Measurements from ENCODE around the gene TMEM270. TPM values are rescaled to one million over a fixed set of nuclear protein-coding genes. Genes with fewer than 3 reads are reported as not detected.
"Not testable (repeated sequence)": the region's sequence is repeated elsewhere in the genome, so short reads cannot be mapped to it uniquely, and the experiment has no call there.

The TMEM270 gene
- total RNA-seq, 4 donors from 2014 or later = not detected

DNA sequence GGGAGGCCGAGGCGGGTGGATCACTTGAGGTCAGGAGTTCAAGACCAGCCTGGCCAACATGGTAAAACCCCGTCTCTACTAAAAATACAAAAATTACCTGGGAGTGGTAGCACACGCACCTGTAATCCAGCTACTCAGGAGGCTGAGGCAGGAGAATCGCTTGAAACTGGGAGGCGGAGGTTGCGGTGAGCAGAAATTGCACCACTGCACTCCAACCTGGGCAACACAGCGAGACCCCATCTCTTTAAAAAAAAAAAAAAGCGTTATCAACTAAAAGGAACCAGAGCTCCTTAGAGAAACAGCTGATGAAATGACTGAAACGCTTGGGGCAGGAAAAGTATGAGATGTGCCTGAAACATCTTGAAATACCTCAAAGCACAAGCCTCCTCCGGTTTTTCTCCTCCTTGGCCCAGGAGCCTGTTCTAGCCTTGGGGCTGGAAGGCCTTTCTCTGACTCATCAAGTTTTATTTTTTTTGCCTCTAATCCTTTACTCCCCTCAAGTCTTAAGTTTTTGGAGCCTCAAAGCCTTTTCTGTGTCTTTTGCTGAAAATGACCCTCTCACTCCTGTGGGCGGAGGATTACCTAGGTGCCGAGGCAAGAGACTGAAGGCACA is 16.0 kb upstream of the TMEM270 start:
- DNase-seq (no peak), ATAC-seq (no peak)
- intact Hi-C loops (cut with DNase I; ENCODE audit: low total_unique reads) (loop anchor here (5.0 to 10.0 kb wide), 2 partner anchors 108 to 220 kb away; partner anchors contain the start of genes ABHD11 and MLXIPL), in situ Hi-C loops (cut with MboI; ENCODE audit: low sequenced_read_pairs in 4 of 4) (no loop called here)
- no peaks in the 10 kb centered on the region for H3K27me3 ChIP-seq
- no peaks in the 10 kb centered on the region for H3K9me3 ChIP-seq
- no peak overlapping the region for H3K4me3 ChIP-seq
- H3K27ac ChIP-seq = no peak overlapping the region
- TF ChIP-seq, protein P1, sequence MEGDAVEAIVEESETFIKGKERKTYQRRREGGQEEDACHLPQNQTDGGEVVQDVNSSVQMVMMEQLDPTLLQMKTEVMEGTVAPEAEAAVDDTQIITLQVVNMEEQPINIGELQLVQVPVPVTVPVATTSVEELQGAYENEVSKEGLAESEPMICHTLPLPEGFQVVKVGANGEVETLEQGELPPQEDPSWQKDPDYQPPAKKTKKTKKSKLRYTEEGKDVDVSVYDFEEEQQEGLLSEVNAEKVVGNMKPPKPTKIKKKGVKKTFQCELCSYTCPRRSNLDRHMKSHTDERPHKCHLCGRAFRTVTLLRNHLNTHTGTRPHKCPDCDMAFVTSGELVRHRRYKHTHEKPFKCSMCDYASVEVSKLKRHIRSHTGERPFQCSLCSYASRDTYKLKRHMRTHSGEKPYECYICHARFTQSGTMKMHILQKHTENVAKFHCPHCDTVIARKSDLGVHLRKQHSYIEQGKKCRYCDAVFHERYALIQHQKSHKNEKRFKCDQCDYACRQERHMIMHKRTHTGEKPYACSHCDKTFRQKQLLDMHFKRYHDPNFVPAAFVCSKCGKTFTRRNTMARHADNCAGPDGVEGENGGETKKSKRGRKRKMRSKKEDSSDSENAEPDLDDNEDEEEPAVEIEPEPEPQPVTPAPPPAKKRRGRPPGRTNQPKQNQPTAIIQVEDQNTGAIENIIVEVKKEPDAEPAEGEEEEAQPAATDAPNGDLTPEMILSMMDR (IDR thresholded peaks at IDR 0.05 in 4 of 5, conservative IDR thresholded peaks at IDR 0.05 in 1 of 5) = no peak
- TF ChIP-seq POLR2A (IDR thresholded peaks at IDR 0.05) = no peak
- H3K4me1 ChIP-seq = peaks cover 6 to 7% of the 10 kb centered on the region in 2 donors
- no peaks in the 10 kb centered on the region for H3K36me3 ChIP-seq

DNA sequence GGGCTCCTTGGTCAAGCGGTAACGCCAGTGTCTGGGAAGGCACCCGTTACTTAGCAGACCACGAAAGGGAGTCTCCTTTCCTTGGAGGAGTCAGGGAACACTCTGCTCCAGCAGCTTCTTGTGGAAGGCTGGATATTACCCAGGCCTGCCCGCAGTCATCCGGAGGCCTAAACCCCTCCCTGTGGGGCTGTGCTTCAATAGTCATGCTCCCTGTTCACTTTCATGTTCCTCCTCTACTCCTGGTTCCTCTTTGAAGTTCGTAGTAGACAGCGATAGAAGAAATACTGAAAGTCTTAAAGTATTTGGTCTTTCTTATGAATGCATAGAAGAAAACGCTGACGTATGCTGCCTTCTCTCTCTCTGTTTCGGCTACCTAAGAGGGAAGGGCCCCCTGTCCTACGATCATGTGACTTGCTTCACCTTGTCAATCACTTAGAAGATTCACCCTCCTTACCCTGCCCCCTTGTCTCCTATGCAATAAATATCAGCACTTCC is 15.2 kb upstream of the TMEM270 start:
- in situ Hi-C loops (cut with MboI; ENCODE audit: low sequenced_read_pairs in 4 of 4); H3K4me3 ChIP-seq; H3K27me3 ChIP-seq; H3K4me1 ChIP-seq; H3K36me3 ChIP-seq; DNase-seq; H3K27ac ChIP-seq; H3K9me3 ChIP-seq; ATAC-seq: not testable (repeated sequence)
- intact Hi-C loops (cut with DNase I; ENCODE audit: low total_unique reads) = loop anchor here (10.0 kb wide), 1 partner anchor 221 kb away; the partner anchor contains the start of gene MLXIPL

DNA sequence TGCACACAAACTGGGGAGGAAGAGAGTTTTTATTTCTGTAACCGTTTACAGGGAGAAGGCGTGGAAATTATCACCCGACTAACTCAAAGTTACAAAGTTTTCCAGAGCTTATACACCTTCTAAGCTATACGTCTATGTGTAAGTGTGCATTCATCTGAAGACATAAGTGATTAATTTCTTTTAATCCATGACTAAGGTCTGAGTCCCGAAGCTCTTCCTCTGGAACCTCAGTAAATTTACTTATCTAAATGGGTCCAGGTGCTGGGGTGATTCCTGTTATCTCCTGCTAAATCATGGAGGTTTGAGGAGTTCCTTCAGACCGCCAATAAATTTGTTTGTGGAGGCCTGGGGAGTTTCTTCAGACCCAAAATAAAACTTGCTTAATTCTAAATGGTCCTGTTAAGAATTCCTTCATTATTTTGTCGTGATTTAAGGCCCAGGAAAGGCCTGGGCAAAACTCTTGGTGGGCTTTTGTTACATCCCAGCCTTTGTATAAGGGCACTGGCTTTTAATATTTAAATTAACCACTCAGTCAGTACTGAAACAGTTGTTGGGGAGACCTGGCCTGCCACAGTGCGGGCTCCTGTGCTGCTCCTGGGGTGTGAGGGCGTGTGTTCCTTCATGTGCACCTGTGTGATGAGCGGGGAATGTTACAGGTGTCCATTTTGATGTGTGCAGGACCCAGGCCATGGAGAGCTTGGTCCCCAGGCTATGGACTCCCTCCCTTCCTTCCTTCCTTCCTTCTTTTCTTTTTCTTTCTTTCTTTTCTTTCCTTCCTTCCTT is 12.8 kb upstream of the TMEM270 start:
- Histone ChIP-seq H3K4me3 (no peak overlapping the region), H3K27me3 (no peaks in the 10 kb centered on the region), H3K9me3 (no peaks in the 10 kb centered on the region), H3K36me3 (no peaks in the 10 kb centered on the region), H3K27ac (no peak overlapping the region), H3K4me1 (no peaks in the 10 kb centered on the region)
- DNase-seq = no peak
- intact Hi-C loops (cut with DNase I; ENCODE audit: low total_unique reads) = loop anchor here (10.0 kb wide), 1 partner anchor 223 kb away; the partner anchor contains the start of gene MLXIPL
- TF ChIP-seq, protein P1 (IDR thresholded peaks at IDR 0.05 in 4 of 5, conservative IDR thresholded peaks at IDR 0.05 in 1 of 5) = no peak
- no peak for TF ChIP-seq POLR2A (IDR thresholded peaks at IDR 0.05)
- no peak for ATAC-seq
- in situ Hi-C loops (cut with MboI; ENCODE audit: low sequenced_read_pairs in 4 of 4) = no loop called here

DNA sequence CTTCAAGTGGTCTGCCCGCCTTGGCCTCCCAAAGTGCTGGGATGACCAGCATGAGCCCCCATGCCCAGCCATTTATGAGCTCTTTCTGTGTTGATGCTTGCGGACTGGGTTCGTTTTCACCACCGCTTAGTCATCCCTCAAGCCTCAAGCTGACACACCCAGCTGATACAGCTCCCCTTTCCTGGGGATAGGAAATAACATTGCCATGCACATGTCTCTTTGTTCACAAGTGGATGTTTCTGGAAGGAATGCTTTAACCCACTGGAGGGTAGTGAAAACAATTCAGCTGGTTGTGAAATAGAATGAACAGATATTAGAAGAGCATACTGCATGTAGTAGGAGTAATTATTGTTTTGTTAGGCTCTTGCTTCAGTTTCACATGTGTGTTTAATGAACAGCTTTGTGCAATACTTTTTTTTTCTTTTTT is 10.2 kb upstream of the TMEM270 start:
- no peak overlapping the region for H3K4me3 ChIP-seq
- peaks cover 0 to 5% (median 0%) of the 10 kb centered on the region in 3 donors for H3K27me3 ChIP-seq
- H3K4me1 ChIP-seq = no peaks in the 10 kb centered on the region
- ATAC-seq (peak; percentile 76 to 78), DNase-seq (peak in 1 of 2 donors; percentile 56)
- peak overlapping the region; percentile 27 to 56 (median 42) for H3K27ac ChIP-seq
- no peaks in the 10 kb centered on the region for H3K9me3 ChIP-seq
- H3K36me3 ChIP-seq = no peaks in the 10 kb centered on the region
- intact Hi-C loops (cut with DNase I; ENCODE audit: low total_unique reads) (no loop called here), in situ Hi-C loops (cut with MboI; ENCODE audit: low sequenced_read_pairs in 4 of 4) (loop anchor here in 2 of 4 donors (5.0 to 25.0 kb wide), 3 partner anchors 38 to 246 kb away; partner anchors contain the start of gene MLXIPL (in 1 of the 2))
- no peak for TF ChIP-seq POLR2A (IDR thresholded peaks at IDR 0.05)
- TF ChIP-seq, protein P1 (IDR thresholded peaks at IDR 0.05 in 4 of 5, conservative IDR thresholded peaks at IDR 0.05 in 1 of 5) = no peak

Measured in gastrocnemius medialis (tissue), 4 donors.